Right lung (tissue), 5 donors: ENCODE measurements around the gene NDUFAF5. TPM values are rescaled to one million over a fixed set of nuclear protein-coding genes. Genes with fewer than 3 reads are reported as not detected.

Source experiments
- DNase-seq, 2 donors: peaks; one replicate each; pipeline ENCODE4 v3.0.0-alpha.2; 2013
- polyA plus RNA-seq, 5 donors: library from polyadenylated mRNA; unstranded; fragments of 120-200 nt; gene quantifications; one replicate each; pipeline versions ENCODE4 v1.2.1 to v1.2.3, GENCODE V29; 2013; ENCODE audit warnings: inconsistent platforms in 1 of 5, low replicate concordance in 1 of 5; ENCODE audit not compliant: insufficient read length in 5 of 5, insufficient read depth in 1 of 5

NDUFAF5 gene
- polyA plus RNA-seq, 5 donors, result 20.5 to 29.7 (median 25.7) TPM

DNA sequence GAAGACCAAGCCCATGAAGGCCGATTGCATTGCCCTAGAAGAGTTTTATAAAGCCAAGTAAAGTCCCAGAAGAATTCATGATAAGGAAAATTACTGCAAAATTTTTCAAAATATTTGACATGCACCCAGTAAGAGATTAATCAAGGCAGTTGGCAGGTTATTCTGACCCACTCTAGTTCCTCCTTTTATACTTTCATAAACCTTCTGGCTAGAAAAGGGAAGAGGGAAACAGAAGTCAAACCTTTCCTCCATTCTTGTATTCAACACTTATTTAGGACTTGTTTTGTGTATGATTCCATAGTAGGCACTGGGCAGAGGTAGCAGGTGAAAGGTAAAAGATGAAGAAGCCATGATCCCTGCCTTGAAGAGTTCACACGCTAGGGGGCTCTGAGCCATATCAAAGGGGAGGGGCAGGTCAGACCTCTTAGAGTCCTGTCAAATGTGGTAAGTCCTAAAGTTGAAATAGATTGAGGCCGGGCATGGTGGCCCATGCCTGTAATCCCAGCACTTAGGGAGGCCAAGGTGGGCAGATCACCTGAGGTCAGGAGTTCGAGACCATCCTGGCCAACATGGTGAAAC is 85.4 kb downstream of the NDUFAF5 start:
- no peak for DNase-seq

Other genes starting within 250 kb of the NDUFAF5 start
- gene TASP1, start 146.1 kb upstream of the NDUFAF5 start, polyA plus RNA-seq, result 10 to 100 TPM; 14.9 to 21.4 (median 19.5) TPM
- 10 to 100 TPM; 20.5 to 31.5 (median 28.3) TPM for gene ESF1, start 109 bp upstream of the NDUFAF5 start, polyA plus RNA-seq
- gene SEL1L2, start 205.6 kb downstream of the NDUFAF5 start, polyA plus RNA-seq, result not detected
- 1 to 10 TPM; 5.3 to 8.3 (median 8.1) TPM for gene MACROD2, start 210.5 kb downstream of the NDUFAF5 start, polyA plus RNA-seq